BLaER1 (cell line): Measurements from ENCODE around the gene ADARB1.

Experiments used
- H3K27ac ChIP-seq: shearing (Covaris generic); formaldehyde crosslinking; 2 replicates; pipeline ENCODE4 v1.8.1; 2022
- H3K27me3 ChIP-seq: shearing (Covaris generic); formaldehyde crosslinking; 2 replicates; pipeline ENCODE4 v1.8.1; 2022
- H3K36me3 ChIP-seq: shearing (Covaris generic); formaldehyde crosslinking; 2 replicates; pipeline ENCODE4 v1.8.1; 2022
- H3K4me1 ChIP-seq: shearing (Covaris generic); formaldehyde crosslinking; 2 replicates; pipeline ENCODE4 v1.8.1; 2022
- H3K4me2 ChIP-seq: shearing (Covaris generic); formaldehyde crosslinking; 2 replicates; pipeline ENCODE4 v1.8.1; 2022
- H3K4me3 ChIP-seq: shearing (Covaris generic); formaldehyde crosslinking; 2 replicates; pipeline ENCODE4 v1.8.1; 2022
- H3K9ac ChIP-seq: shearing (Covaris generic); formaldehyde crosslinking; 2 replicates; pipeline ENCODE4 v1.8.1; 2022
- H3K9me3 ChIP-seq: shearing (Covaris generic); formaldehyde crosslinking; 2 replicates; pipeline ENCODE4 v1.8.1; 2022
- H4K20me1 ChIP-seq: shearing (Covaris generic); formaldehyde crosslinking; 2 replicates; pipeline ENCODE4 v1.8.1; 2022
- Cebpa-rat ChIP-seq: shearing (Covaris generic); IDR thresholded peaks from 2 replicates; pipeline ENCODE4 v1.8.1; 2022

ADARB1 gene

GRCh38 chr21:45254460-45254930 lies 180.1 kb downstream of the ADARB1 start:
- Histone ChIP-seq H4K20me1 (no peaks in the 10 kb centered on the region), H3K4me1 (peaks cover 50% of the 10 kb centered on the region), H3K27ac (no peak overlapping the region), H3K9me3 (peaks cover 19% of the 10 kb centered on the region), H3K9ac (no peak overlapping the region), H3K4me2 (no peak overlapping the region), H3K36me3 (no peaks in the 10 kb centered on the region), H3K4me3 (no peak overlapping the region), H3K27me3 (no peaks in the 10 kb centered on the region)
- no peak for TF ChIP-seq Cebpa-rat

GRCh38 chr21:45255381-45256020 lies 181.1 kb downstream of the ADARB1 start:
- H3K4me2 ChIP-seq = peak overlapping the region; percentile 74
- H3K4me1 ChIP-seq = peaks cover 55% of the 10 kb centered on the region
- no peaks in the 10 kb centered on the region for H3K36me3 ChIP-seq
- no peak overlapping the region for H3K4me3 ChIP-seq
- no peak overlapping the region for H3K27ac ChIP-seq
- H4K20me1 ChIP-seq = no peaks in the 10 kb centered on the region
- H3K27me3 ChIP-seq = no peaks in the 10 kb centered on the region
- no peak overlapping the region for H3K9ac ChIP-seq
- H3K9me3 ChIP-seq = peaks cover 9% of the 10 kb centered on the region
- no peak for TF ChIP-seq Cebpa-rat

GRCh38 chr21:45256021-45256911 lies 181.9 kb downstream of the ADARB1 start:
- Histone ChIP-seq H3K36me3 (no peaks in the 10 kb centered on the region), H3K4me3 (no peak overlapping the region), H3K9ac (peak overlapping the region; percentile 29), H3K4me1 (peaks cover 59% of the 10 kb centered on the region), H3K4me2 (peak overlapping the region; percentile 74), H3K27ac (peak overlapping the region; percentile 49; the same call in 1 of the 2 replicates), H3K9me3 (peaks cover 3% of the 10 kb centered on the region), H3K27me3 (no peaks in the 10 kb centered on the region), H4K20me1 (no peaks in the 10 kb centered on the region)
- no peak for TF ChIP-seq Cebpa-rat

GRCh38 chr21:45256912-45257672 lies 182.7 kb downstream of the ADARB1 start:
- Histone ChIP-seq H3K9ac (peak overlapping the region; percentile 29), H3K4me2 (peak overlapping the region; percentile 74), H3K4me1 (peaks cover 59% of the 10 kb centered on the region), H3K27ac (0 out of 2 replicates have a peak overlapping the region, but pooled peaks have one; percentile 49), H3K9me3 (no peaks in the 10 kb centered on the region), H3K27me3 (no peaks in the 10 kb centered on the region), H3K4me3 (no peak overlapping the region), H4K20me1 (no peaks in the 10 kb centered on the region), H3K36me3 (no peaks in the 10 kb centered on the region)
- TF ChIP-seq Cebpa-rat = no peak

GRCh38 chr21:45257673-45258341 lies 183.4 kb downstream of the ADARB1 start:
- H3K9me3 ChIP-seq = no peaks in the 10 kb centered on the region
- H3K4me3 ChIP-seq = no peak overlapping the region
- no peak for TF ChIP-seq Cebpa-rat
- H3K27ac ChIP-seq = no peak overlapping the region
- H3K4me2 ChIP-seq = peak overlapping the region; percentile 74
- H3K4me1 ChIP-seq = peaks cover 59% of the 10 kb centered on the region
- H3K9ac ChIP-seq = no peak overlapping the region
- no peaks in the 10 kb centered on the region for H3K36me3 ChIP-seq
- H3K27me3 ChIP-seq = no peaks in the 10 kb centered on the region
- H4K20me1 ChIP-seq = no peaks in the 10 kb centered on the region

- H3K4me3 ChIP-seq = no peak overlapping the region
- no peak overlapping the region for H3K4me2 ChIP-seq
- TF ChIP-seq Cebpa-rat = no peak
- no peak overlapping the region for H3K9ac ChIP-seq
- H3K4me1 ChIP-seq = peaks cover 52% of the 10 kb centered on the region
- no peak overlapping the region for H3K27ac ChIP-seq
- H3K27me3 ChIP-seq = no peaks in the 10 kb centered on the region
- H3K36me3 ChIP-seq = peaks cover 5% of the 10 kb centered on the region
- H3K9me3 ChIP-seq = no peaks in the 10 kb centered on the region
- H4K20me1 ChIP-seq = no peaks in the 10 kb centered on the region
These were observed 184.1 kb downstream of the ADARB1 start for GRCh38 chr21:45258466-45258865.

GRCh38 chr21:45259206-45259840 lies 184.9 kb downstream of the ADARB1 start:
- H4K20me1 ChIP-seq = no peaks in the 10 kb centered on the region
- no peak for TF ChIP-seq Cebpa-rat
- peaks cover 47% of the 10 kb centered on the region for H3K4me1 ChIP-seq
- no peak overlapping the region for H3K4me2 ChIP-seq
- H3K27me3 ChIP-seq = no peaks in the 10 kb centered on the region
- H3K9me3 ChIP-seq = no peaks in the 10 kb centered on the region
- no peak overlapping the region for H3K9ac ChIP-seq
- no peak overlapping the region for H3K27ac ChIP-seq
- peaks cover 14% of the 10 kb centered on the region for H3K36me3 ChIP-seq
- H3K4me3 ChIP-seq = no peak overlapping the region

GRCh38 chr21:45260191-45260825 lies 185.9 kb downstream of the ADARB1 start:
- no peak for TF ChIP-seq Cebpa-rat

More at GRCh38 chr21:45260191-45260825, 185.9 kb downstream of the ADARB1 start:
- Histone ChIP-seq H3K4me3 (no peak overlapping the region), H3K27ac (no peak overlapping the region), H3K27me3 (no peaks in the 10 kb centered on the region), H3K9me3 (no peaks in the 10 kb centered on the region), H4K20me1 (no peaks in the 10 kb centered on the region), H3K9ac (no peak overlapping the region), H3K36me3 (peaks cover 23% of the 10 kb centered on the region), H3K4me1 (peaks cover 37% of the 10 kb centered on the region), H3K4me2 (0 out of 2 replicates have a peak overlapping the region, but pooled peaks have one; percentile 3)
